Measurements from ENCODE around the gene VSIR.

- no peak for TF ChIP-seq POLR2AphosphoS5 (IDR thresholded peaks at IDR 0.05; ENCODE audit: low read depth, low read length)
- TF ChIP-seq POLR2A (IDR thresholded peaks at IDR 0.05; ENCODE audit: low read depth, low read length) = no peak
Observed at GRCh38 chr10:71780719-71781118, 7.4 kb upstream of the VSIR start.
